OCI-LY3 (cell line): Measurements from ENCODE around the gene IL23A.

Experiments used
- CTCF ChIP-seq: fragments of 200-600, 300-600 bp; sonication (generic); IDR thresholded peaks from 2 replicates; pipeline ENCODE4 v1.5.1; 2014; ENCODE audit warnings: antibody characterized with exemption, low read length, low read depth
- EZH2phosphoT487 ChIP-seq: fragments of 200-600 bp; shearing (Covaris generic); IDR thresholded peaks from 2 replicates; pipeline ENCODE4 v1.6.1; 2018; ENCODE audit warnings: antibody characterized with exemption, mixed run types, low read depth

GRCh38 chr12:56358836-56359532, 20.3 kb downstream of the IL23A start:
- TF ChIP-seq CTCF (no peak), EZH2phosphoT487 (no peak)
